ENCODE results near the gene VTI1A. TPM values are rescaled to one million over a fixed set of nuclear protein-coding genes. Genes with fewer than 3 reads are reported as not detected.

Gene VTI1A
- total RNA-seq, 1 donor from 2014 or later = 36.9 TPM

DNA sequence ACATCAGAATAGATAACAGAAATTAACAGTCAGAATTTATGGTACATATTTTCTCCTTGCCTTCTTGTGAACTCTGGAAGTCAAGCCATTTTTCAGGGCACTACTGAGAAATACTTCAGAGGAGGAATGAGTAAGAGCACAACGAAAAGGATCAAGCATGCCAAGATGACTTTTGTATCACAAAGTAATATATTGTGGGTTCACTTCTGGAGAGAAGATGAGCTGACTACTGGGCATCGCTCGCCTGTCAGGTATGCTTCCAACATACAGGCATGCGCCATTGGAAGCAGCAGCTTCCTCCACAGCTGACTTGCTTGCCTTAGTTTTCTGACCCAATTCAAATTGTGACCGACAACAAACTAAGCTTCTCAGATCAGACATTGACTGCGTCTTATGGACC lies 137.3 kb downstream of the VTI1A start:
- Histone ChIP-seq H3K27me3 (ENCODE audit: low read depth) (no peaks in the 10 kb centered on the region), H3K4me3 (no peak overlapping the region), H3K36me3 (no peaks in the 10 kb centered on the region), H3K9me3 (no peaks in the 10 kb centered on the region), H3K27ac (no peak overlapping the region), H3K4me1 (no peaks in the 10 kb centered on the region)
- intact Hi-C loops (cut with DNase I) = no loop called here
- no peak for DNase-seq
- ATAC-seq = no peak
- TF ChIP-seq, protein P1, sequence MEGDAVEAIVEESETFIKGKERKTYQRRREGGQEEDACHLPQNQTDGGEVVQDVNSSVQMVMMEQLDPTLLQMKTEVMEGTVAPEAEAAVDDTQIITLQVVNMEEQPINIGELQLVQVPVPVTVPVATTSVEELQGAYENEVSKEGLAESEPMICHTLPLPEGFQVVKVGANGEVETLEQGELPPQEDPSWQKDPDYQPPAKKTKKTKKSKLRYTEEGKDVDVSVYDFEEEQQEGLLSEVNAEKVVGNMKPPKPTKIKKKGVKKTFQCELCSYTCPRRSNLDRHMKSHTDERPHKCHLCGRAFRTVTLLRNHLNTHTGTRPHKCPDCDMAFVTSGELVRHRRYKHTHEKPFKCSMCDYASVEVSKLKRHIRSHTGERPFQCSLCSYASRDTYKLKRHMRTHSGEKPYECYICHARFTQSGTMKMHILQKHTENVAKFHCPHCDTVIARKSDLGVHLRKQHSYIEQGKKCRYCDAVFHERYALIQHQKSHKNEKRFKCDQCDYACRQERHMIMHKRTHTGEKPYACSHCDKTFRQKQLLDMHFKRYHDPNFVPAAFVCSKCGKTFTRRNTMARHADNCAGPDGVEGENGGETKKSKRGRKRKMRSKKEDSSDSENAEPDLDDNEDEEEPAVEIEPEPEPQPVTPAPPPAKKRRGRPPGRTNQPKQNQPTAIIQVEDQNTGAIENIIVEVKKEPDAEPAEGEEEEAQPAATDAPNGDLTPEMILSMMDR (IDR thresholded peaks at IDR 0.05) = no peak

DNA sequence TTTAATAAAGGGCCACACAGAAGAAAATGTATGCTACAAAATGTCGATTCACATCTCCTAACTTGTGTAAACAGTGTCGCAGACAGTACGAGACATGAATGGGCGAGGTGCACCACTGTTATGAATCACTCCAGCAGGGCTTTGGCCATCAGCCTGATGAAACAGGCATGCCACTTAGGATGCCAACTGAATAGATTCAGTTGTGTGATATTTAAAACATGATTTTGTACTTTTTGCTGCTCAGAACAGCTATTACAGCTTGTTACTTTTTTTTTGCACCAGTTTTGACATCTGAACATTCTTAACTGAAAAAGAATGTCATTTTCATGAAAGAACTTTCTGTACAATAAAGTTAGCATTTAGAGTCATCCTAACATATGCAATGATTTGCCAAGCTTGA lies 138.1 kb downstream of the VTI1A start:
- no peaks in the 10 kb centered on the region for H3K36me3 ChIP-seq
- intact Hi-C loops (cut with DNase I) = no loop called here
- H3K27me3 ChIP-seq (ENCODE audit: low read depth) = no peaks in the 10 kb centered on the region
- H3K4me3 ChIP-seq = no peak overlapping the region
- TF ChIP-seq, protein P1 (IDR thresholded peaks at IDR 0.05) = no peak
- no peak overlapping the region for H3K27ac ChIP-seq
- ATAC-seq = peak in 1 of 2 donors; percentile 71
- no peaks in the 10 kb centered on the region for H3K4me1 ChIP-seq
- DNase-seq = no peak
- no peaks in the 10 kb centered on the region for H3K9me3 ChIP-seq

DNA sequence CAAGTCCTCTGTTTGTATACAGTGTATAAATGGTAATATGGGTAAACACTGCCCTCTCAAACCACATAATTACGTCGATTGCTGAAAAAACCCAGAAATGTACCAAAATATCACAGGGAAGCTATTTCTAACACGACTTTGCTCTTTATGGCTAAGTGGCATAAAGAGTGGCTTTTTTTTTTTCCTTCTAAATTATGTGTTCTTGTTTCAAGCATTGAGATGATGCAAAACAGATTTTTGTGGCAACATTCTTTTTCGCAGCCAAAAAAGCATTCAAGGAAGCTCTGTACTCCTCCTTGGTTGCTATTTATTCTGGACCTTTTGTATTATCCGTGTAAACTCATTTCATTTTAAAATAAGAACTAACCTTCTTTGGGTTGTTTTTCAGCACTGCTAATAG lies 138.9 kb downstream of the VTI1A start:
- Histone ChIP-seq H3K36me3 (no peaks in the 10 kb centered on the region), H3K27me3 (ENCODE audit: low read depth) (no peaks in the 10 kb centered on the region), H3K4me3 (no peak overlapping the region), H3K4me1 (no peaks in the 10 kb centered on the region), H3K27ac (no peak overlapping the region), H3K9me3 (no peaks in the 10 kb centered on the region)
- DNase-seq (no peak), ATAC-seq (no peak)
- TF ChIP-seq, protein P1 (IDR thresholded peaks at IDR 0.05) = no peak
- intact Hi-C loops (cut with DNase I) = no loop called here

DNA sequence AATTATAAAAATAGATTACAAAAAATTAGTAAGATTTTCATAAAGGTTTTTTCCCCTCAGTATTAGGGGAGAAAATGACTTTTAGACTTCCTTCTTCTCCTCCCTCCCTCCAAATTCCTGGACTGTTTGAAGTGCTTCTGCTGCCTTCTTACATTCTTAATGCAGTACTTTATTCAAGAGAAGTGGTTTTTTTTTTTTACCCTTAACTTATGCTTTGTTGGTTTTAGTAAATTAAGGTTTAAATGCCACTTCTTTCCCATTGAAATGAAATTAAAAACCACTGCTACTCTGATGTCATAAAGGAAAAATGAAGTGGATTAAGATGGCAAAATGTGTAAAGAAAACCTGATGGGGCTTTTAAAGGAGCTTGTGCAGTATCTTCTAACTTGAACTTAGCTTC lies 140.7 kb downstream of the VTI1A start:
- no peaks in the 10 kb centered on the region for H3K4me1 ChIP-seq
- H3K9me3 ChIP-seq = no peaks in the 10 kb centered on the region
- TF ChIP-seq, protein P1 (IDR thresholded peaks at IDR 0.05) = no peak
- no peaks in the 10 kb centered on the region for H3K36me3 ChIP-seq
- ATAC-seq (peak in 1 of 2 donors; percentile 46), DNase-seq (no peak)
- H3K4me3 ChIP-seq = no peak overlapping the region
- H3K27me3 ChIP-seq (ENCODE audit: low read depth) = no peaks in the 10 kb centered on the region
- intact Hi-C loops (cut with DNase I) = no loop called here
- H3K27ac ChIP-seq = no peak overlapping the region

DNA sequence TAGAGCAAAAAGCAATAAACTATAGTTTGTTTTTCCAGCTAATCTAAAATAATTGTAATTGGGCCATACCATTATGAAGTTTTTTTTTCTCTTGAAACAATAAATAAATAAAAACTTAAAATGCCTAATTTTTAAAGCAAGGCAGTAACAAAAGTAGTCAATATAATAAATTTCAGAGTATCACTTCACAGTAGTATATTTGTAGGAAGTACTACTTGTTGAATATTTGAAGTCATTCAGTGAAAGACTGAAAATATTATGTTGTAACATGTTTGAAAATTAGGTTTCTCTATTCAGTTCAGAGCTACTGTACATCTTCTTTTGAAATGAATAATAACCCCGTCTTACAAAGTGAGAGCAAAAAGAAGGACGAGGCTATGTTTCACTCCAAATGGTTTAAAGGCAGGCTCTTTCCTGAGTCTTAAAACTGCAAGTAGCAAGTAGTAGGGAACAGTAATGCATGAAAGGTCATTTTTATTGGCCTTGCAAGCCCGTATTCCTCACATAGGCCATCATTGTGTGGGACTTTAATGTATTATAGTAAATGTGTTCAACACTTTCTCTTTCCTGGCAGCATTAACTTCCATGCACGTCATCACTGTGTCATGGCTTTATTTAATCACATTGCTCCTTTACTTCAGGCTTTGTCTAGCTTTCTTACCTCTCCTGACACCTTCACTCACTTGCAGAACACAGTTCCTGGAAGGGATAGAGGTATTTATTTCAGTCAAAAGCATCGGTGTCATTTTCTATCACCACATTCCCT lies 141.4 kb downstream of the VTI1A start:
- H3K36me3 ChIP-seq = no peaks in the 10 kb centered on the region

More for the DNA sequence above, 141.4 kb downstream of the VTI1A start:
- ATAC-seq (no peak), DNase-seq (no peak)
- Histone ChIP-seq H3K9me3 (no peaks in the 10 kb centered on the region), H3K4me1 (no peaks in the 10 kb centered on the region), H3K27ac (no peak overlapping the region), H3K4me3 (no peak overlapping the region), H3K27me3 (ENCODE audit: low read depth) (no peaks in the 10 kb centered on the region)
- TF ChIP-seq, protein P1 (IDR thresholded peaks at IDR 0.05) = no peak
- intact Hi-C loops (cut with DNase I) = no loop called here
